Activated CD4-positive, alpha-beta T cell treated with anti-CD3 and anti-CD28 coated beads, Interleukin-2, amount 10 ng/mL, durations not matched to agents 24 days and 14 days (primary cell): ENCODE data around the gene YAF2. TPM values are rescaled to one million over a fixed set of nuclear protein-coding genes. Genes with fewer than 3 reads are reported as not detected.
"Not testable (repeated sequence)": the region's sequence is repeated elsewhere in the genome, so short reads cannot be mapped to it uniquely, and the experiment has no call there.

Source experiments
- DNase-seq: peaks from one replicate; pipeline ENCODE4 v3.0.0; 2022
- H3K27ac Mint-ChIP-seq: one replicate; pipeline ENCODE4 v1.8.0; 2022; ENCODE audit warnings: mild to moderate bottlenecking, mixed read lengths
- H3K27me3 Mint-ChIP-seq: one replicate; pipeline ENCODE4 v1.8.0; 2022; ENCODE audit warnings: mixed read lengths
- H3K36me3 Mint-ChIP-seq: one replicate; pipeline ENCODE4 v1.8.0; 2022; ENCODE audit warnings: low read depth, mild to moderate bottlenecking, mixed read lengths
- H3K4me1 Mint-ChIP-seq: one replicate; pipeline ENCODE4 v1.8.0; 2021; ENCODE audit warnings: mixed read lengths
- H3K4me3 Mint-ChIP-seq: one replicate; pipeline ENCODE4 v1.8.0; 2022; ENCODE audit warnings: mild to moderate bottlenecking, moderate library complexity, mixed read lengths
- H3K9me3 Mint-ChIP-seq: one replicate; pipeline ENCODE4 v1.8.0; 2021; ENCODE audit warnings: mixed read lengths
- intact Hi-C: fragments of 100-400 bp; cut with micrococcal nuclease; formaldehyde crosslinking; loops from one replicate; pipeline ENCODE4 v1.15.1; 2023
- total RNA-seq: library from RNA; stranded (reverse); gene quantifications from 2 replicates; pipeline ENCODE4 v1.2.3, GENCODE V29; 2022

Gene YAF2
- total RNA-seq, 1 donor from 2014 or later = 40.7 TPM

GRCh38 chr12:42267413-42268190 lies 29.6 kb upstream of the YAF2 start:
- Mint-ChIP-seq H3K27me3 (peaks cover 5% of the 10 kb centered on the region), H3K9me3 (peaks cover 4% of the 10 kb centered on the region), H3K4me3 (no peak overlapping the region), H3K4me1 (peaks cover 4% of the 10 kb centered on the region), H3K36me3 (no peaks in the 10 kb centered on the region), H3K27ac (no peak overlapping the region)
- intact Hi-C loops = no loop called here
- DNase-seq = no peak

- no peak overlapping the region for H3K27ac Mint-ChIP-seq
- H3K4me1 Mint-ChIP-seq = peaks cover 4% of the 10 kb centered on the region
- no peak overlapping the region for H3K4me3 Mint-ChIP-seq
- no peaks in the 10 kb centered on the region for H3K36me3 Mint-ChIP-seq
- peaks cover 5% of the 10 kb centered on the region for H3K27me3 Mint-ChIP-seq
- intact Hi-C loops = no loop called here
- DNase-seq = no peak
- H3K9me3 Mint-ChIP-seq = peaks cover 3% of the 10 kb centered on the region
Observed at GRCh38 chr12:42266579-42267230, 28.7 kb upstream of the YAF2 start.

- no peak for DNase-seq
- peaks cover 3% of the 10 kb centered on the region for H3K9me3 Mint-ChIP-seq
- H3K36me3 Mint-ChIP-seq = no peaks in the 10 kb centered on the region
- intact Hi-C loops = no loop called here
- no peak overlapping the region for H3K4me3 Mint-ChIP-seq
- H3K4me1 Mint-ChIP-seq = no peaks in the 10 kb centered on the region
- H3K27ac Mint-ChIP-seq = no peak overlapping the region
- H3K27me3 Mint-ChIP-seq = peaks cover 2% of the 10 kb centered on the region
Observed at GRCh38 chr12:42262271-42262670, 24.2 kb upstream of the YAF2 start.

- intact Hi-C loops = no loop called here
- H3K9me3 Mint-ChIP-seq = peaks cover 3% of the 10 kb centered on the region
- H3K4me1 Mint-ChIP-seq = no peaks in the 10 kb centered on the region
- no peak overlapping the region for H3K27ac Mint-ChIP-seq
- no peak for DNase-seq
- no peak overlapping the region for H3K4me3 Mint-ChIP-seq
- peaks cover 2% of the 10 kb centered on the region for H3K27me3 Mint-ChIP-seq
- no peaks in the 10 kb centered on the region for H3K36me3 Mint-ChIP-seq
Observed at GRCh38 chr12:42261708-42262107, 23.7 kb upstream of the YAF2 start.

- intact Hi-C loops = no loop called here
- Mint-ChIP-seq H3K27me3 (peaks cover 2% of the 10 kb centered on the region), H3K4me3 (no peak overlapping the region), H3K27ac (no peak overlapping the region), H3K4me1 (no peaks in the 10 kb centered on the region), H3K9me3 (no peaks in the 10 kb centered on the region), H3K36me3 (no peaks in the 10 kb centered on the region)
- no peak for DNase-seq
Observed at GRCh38 chr12:42260518-42260917, 22.5 kb upstream of the YAF2 start.

GRCh38 chr12:42259699-42260098 lies 21.7 kb upstream of the YAF2 start:
- intact Hi-C loops = no loop called here
- no peak overlapping the region for H3K4me3 Mint-ChIP-seq
- DNase-seq = no peak
- H3K4me1 Mint-ChIP-seq = no peaks in the 10 kb centered on the region
- peaks cover 2% of the 10 kb centered on the region for H3K27me3 Mint-ChIP-seq
- no peaks in the 10 kb centered on the region for H3K36me3 Mint-ChIP-seq
- no peak overlapping the region for H3K27ac Mint-ChIP-seq
- H3K9me3 Mint-ChIP-seq = no peaks in the 10 kb centered on the region

- H3K36me3 Mint-ChIP-seq = no peaks in the 10 kb centered on the region
- no peaks in the 10 kb centered on the region for H3K4me1 Mint-ChIP-seq
- no peak overlapping the region for H3K4me3 Mint-ChIP-seq
- DNase-seq = no peak
- H3K27me3 Mint-ChIP-seq = peaks cover 13% of the 10 kb centered on the region
- no peak overlapping the region for H3K27ac Mint-ChIP-seq
- intact Hi-C loops = no loop called here
- peaks cover 5% of the 10 kb centered on the region for H3K9me3 Mint-ChIP-seq
Observed at GRCh38 chr12:42255866-42256261, 17.8 kb upstream of the YAF2 start.

- peaks cover 17% of the 10 kb centered on the region for H3K27me3 Mint-ChIP-seq
- no peaks in the 10 kb centered on the region for H3K4me1 Mint-ChIP-seq
Observed at GRCh38 chr12:42255221-42255865, 17.3 kb upstream of the YAF2 start.

GRCh38 chr12:42252645-42253044 lies 14.6 kb upstream of the YAF2 start:
- H3K4me3 Mint-ChIP-seq, H3K36me3 Mint-ChIP-seq, H3K9me3 Mint-ChIP-seq, H3K27ac Mint-ChIP-seq, intact Hi-C loops, H3K4me1 Mint-ChIP-seq, DNase-seq: not testable (repeated sequence)
- H3K27me3 Mint-ChIP-seq = peaks cover 17% of the 10 kb centered on the region

More at GRCh38 chr12:42255221-42255865, 17.3 kb upstream of the YAF2 start:
- no peak for DNase-seq
- Mint-ChIP-seq H3K9me3 (peaks cover 5% of the 10 kb centered on the region), H3K27ac (no peak overlapping the region), H3K36me3 (no peaks in the 10 kb centered on the region), H3K4me3 (no peak overlapping the region)
- intact Hi-C loops = no loop called here

- peaks cover 17% of the 10 kb centered on the region for H3K27me3 Mint-ChIP-seq
- DNase-seq, intact Hi-C loops, H3K4me3 Mint-ChIP-seq, H3K9me3 Mint-ChIP-seq, H3K27ac Mint-ChIP-seq, H3K36me3 Mint-ChIP-seq, H3K4me1 Mint-ChIP-seq: not testable (repeated sequence)
Observed at GRCh38 chr12:42249033-42249432, 11.0 kb upstream of the YAF2 start.

- DNase-seq = no peak
- Mint-ChIP-seq H3K9me3 (no peaks in the 10 kb centered on the region), H3K4me3 (no peak overlapping the region), H3K4me1 (peaks cover 27% of the 10 kb centered on the region), H3K36me3 (peaks cover 11% of the 10 kb centered on the region), H3K27ac (no peak overlapping the region), H3K27me3 (no peaks in the 10 kb centered on the region)
- intact Hi-C loops = no loop called here
Observed at GRCh38 chr12:42240131-42240750, 2.2 kb upstream of the YAF2 start.

- DNase-seq = no peak
- peaks cover 36% of the 10 kb centered on the region for H3K4me1 Mint-ChIP-seq
- H3K36me3 Mint-ChIP-seq = peaks cover 26% of the 10 kb centered on the region
- intact Hi-C loops = loop anchor here (1.0 to 5.0 kb wide), 3 partner anchors 88 to 141 kb away; partner anchors contain the start of genes GXYLT1, PPHLN1 and ZCRB1
- no peaks in the 10 kb centered on the region for H3K9me3 Mint-ChIP-seq
- H3K4me3 Mint-ChIP-seq = peak overlapping the region; percentile 90
- no peaks in the 10 kb centered on the region for H3K27me3 Mint-ChIP-seq
- H3K27ac Mint-ChIP-seq = peak overlapping the region; percentile 92
Observed at GRCh38 chr12:42237853-42238239, 202 bp downstream of the YAF2 start.

- Mint-ChIP-seq H3K36me3 (peaks cover 31% of the 10 kb centered on the region), H3K9me3 (no peaks in the 10 kb centered on the region), H3K27me3 (no peaks in the 10 kb centered on the region), H3K4me1 (peaks cover 42% of the 10 kb centered on the region), H3K4me3 (peak overlapping the region; percentile 96), H3K27ac (peak overlapping the region; percentile 89)
- intact Hi-C loops = loop anchor here (5.0 kb wide), 1 partner anchor 140 kb away; no protein-coding TSS in a partner anchor
- DNase-seq = peak; percentile 91
Observed at GRCh38 chr12:42237052-42237852, 796 bp downstream of the YAF2 start.
